A204.1 (cell line): Measurements from ENCODE around the gene STK17A.
"Not testable (repeated sequence)": the region's sequence is repeated elsewhere in the genome, so short reads cannot be mapped to it uniquely, and the experiment has no call there.

ENCODE experiments used
- FAIRE-seq: peaks from 2 replicates; lab custom pipeline; 2012; peaks lifted over from hg19 to GRCh38; lab: Jason Lieb, UNC

Gene STK17A

DNA sequence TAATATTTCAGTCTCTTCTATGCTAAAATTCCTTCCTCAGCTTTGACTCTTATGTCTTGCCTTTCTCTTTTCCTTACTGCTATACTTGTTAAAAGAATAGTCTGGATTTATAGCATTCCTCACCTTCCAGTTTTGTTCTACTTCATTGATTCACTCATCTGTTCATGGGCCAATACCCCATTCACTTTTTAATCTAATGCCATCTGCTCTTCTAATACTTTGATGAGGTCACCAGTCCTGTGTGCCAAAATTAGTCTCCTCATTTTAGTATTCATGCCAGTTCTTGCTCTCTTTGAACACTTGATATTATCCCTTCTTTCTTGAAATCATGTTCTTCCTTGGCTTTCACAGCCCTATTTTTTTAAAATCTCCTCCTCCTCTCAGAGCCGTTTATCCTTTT, 19.3 kb downstream of the STK17A start:
- no peak for FAIRE-seq

DNA sequence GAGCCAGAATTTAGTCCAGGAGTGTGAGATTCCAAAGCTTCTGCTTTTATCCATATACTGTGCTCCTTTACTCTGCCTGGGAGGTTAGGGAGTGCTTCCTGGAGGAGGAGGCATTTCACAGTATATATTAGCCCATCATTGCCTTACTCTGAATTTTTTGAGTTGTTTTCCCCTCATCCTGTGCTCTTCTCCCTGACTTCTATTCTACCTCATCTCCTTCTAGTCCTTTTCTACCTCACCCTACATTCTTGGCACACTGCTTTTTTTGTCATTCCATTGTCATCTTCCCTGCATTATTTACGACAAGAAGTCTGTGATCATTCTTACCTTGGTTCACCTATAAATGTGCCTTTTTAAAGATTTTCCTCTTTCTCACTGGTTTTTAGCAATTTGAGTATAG, 21.3 kb downstream of the STK17A start:
- FAIRE-seq = no peak

DNA sequence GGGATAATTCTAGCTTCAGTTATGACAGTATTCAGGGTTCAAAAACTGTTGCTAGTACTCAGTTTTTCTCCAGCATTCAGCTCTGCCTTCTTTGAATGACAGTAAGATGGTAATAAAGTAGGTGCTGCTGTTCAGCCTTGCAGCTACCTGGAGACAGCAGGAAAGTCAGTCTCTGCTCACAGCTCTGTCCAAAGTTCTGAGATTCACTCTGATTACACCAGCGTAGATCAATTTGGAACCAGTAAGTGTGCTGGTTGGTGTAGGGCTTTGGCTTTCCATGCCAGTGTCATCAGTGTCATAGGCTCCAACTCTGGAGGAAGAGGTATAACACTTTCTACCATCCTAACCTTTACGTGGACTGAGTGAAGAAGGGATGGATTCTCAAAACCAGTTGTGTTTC, 26.2 kb downstream of the STK17A start:
- no peak for FAIRE-seq

DNA sequence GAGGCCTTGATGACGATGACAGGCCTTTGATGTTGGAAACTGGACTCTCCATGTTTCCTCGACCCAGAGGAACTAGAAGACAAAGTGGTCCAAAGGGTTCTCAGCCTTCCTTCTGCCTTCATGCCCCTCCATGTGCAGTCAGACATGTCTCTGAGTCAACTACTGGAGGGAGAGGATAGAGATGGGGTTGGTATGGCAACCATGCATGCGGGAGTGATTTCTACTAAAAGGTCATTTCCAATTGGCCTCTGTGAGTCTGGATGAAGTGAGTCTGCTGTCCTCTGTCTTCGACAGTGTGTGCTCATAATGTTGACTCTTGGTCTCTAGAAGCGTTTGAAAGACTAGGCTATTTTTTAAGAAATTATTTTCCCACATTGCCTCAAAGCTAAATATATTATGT, 29.2 kb downstream of the STK17A start:
- FAIRE-seq = no peak

DNA sequence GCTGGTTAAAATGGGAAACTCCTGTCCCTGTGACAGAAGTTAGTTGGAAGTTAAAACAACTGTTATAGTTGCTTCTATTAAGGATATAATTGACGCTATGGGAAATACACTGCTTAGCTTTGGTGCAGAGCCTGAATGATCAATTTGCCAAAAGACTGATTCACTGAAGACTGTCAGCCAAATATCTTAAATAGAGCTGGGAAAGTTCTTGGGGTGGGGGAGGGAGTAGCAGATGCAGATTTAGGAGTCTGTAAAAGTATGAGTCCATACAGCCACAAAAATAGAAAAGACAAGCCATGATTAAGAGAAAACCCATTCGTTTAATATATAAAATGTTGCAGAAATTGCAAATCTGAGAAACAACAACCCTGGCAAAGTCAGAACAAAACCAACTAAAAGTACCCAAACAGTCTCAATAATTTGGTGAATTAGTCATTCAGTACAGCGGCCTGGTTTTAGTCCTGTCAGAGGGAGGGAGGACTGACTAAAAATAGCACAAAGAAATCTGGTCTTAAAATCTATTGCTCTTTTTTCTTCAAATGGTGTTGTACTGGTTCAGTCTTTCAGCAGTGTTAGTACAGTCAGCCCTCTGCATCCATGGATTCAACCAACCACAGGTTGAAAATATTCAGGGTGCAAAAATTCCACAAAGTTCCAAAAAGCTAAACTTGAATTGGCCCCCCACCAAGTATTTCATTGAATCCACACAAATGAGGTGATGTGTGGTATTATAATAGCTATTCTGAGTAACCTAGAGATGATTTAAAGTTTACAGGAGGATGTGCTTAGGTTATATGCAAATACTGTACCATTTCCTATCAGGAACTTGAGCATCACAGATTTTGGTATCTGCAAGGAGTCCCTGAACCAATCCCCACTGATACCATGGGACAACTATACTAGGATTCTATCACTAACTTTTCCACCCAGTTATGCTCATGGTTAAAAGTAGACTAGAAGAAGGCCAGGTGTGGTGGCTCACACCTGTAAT, 30.0 kb downstream of the STK17A start:
- no peak for FAIRE-seq

DNA sequence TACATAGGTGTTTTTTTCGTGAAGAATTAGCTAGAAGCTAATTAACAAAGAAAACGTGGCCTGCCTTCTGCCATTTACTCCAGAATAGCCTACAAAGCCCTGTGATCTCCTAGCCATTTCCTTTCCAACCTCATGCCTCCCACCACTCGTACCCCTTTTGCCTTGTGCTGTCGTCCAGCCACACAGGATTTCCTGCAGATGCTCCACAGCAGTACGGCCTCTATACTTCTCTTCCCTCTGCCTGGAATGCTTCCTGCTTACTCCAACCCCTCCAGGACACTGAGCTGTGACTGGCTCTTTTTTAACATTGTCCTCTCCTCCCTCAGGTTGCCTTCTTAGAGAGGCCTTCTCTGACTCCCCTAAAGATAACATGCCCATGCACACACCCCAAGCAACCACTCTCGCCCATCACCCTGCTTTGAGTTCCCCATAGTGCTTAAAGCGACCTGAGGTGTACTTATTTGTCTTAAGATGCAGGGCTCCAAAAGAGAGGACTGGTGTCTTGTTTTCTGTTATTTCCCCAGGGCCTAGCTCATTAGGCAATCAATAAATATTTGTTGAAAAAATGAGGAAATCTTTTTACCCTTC, 32.7 kb downstream of the STK17A start:
- FAIRE-seq = no peak

DNA sequence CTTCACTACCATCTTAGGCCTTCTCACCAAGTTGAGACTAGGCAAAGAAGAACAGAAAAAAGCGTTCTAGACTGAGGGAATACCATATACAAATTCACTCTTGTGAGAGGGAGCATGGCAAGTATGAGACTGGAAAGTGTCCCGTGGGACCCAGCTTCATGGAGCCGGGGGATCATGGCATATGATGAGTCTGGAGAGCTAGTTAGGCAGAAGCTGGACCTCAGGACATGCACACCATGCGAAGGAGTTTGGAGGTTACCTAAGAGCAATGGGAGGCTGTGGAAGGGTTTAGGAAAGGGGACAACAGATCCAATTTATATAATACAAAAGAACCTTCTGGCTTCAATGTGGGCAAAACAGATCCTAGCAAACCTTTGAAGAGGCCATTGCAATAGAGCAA, 34.1 kb downstream of the STK17A start:
- FAIRE-seq = no peak

DNA sequence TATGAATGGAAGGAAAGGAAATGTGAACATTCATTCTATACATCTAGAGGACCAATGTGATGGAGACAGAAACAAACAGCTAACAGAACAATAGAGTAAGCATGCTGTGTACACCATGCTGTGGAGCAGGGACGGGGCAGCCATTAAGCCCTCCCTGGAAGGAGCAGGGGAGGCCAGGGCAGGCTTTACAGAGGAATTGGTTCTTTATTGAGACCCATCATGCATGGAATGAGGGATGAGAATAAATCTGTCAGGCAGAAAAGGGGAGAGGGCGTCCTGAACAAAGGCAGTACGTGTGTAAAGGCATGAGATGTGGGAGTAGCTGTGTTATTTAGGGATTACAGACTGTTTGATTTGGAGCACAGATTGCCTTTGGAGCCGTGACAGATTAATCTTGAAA, 35.2 kb downstream of the STK17A start:
- FAIRE-seq = no peak

DNA sequence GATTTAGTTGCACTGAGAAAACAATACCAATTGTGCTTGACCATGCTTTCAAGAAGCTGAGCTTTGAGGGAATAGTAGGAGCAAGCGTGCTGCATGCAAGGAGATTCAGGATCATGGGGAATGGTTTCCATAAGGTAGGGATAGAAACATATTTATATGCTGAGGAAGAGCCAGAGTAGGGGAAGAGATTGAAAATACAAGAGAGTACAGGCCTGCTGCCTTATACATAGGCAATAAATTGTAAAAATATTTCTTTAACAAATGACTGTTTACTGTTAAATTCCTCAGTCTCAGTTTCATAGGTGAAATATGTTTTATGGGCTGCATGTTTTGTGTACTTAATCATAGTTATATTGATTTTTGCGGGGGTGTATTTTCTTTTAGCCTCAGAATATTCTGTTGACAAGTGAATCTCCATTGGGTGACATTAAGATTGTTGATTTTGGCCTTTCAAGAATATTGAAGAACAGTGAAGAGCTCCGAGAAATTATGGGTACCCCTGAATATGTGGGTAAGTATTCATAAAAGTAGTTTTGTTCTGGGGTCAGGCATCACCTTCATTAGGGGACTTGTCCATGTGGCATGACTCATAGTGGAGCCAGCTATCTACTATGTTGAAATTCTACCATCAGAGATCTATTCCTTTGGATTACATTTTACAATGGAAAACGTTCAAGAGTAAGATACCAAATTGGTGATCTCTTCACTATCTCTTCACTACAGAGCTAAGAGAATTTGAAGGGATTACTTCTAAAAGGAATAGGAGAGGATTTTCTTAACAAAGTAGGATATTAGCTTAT, 36.5 kb downstream of the STK17A start:
- no peak for FAIRE-seq

DNA sequence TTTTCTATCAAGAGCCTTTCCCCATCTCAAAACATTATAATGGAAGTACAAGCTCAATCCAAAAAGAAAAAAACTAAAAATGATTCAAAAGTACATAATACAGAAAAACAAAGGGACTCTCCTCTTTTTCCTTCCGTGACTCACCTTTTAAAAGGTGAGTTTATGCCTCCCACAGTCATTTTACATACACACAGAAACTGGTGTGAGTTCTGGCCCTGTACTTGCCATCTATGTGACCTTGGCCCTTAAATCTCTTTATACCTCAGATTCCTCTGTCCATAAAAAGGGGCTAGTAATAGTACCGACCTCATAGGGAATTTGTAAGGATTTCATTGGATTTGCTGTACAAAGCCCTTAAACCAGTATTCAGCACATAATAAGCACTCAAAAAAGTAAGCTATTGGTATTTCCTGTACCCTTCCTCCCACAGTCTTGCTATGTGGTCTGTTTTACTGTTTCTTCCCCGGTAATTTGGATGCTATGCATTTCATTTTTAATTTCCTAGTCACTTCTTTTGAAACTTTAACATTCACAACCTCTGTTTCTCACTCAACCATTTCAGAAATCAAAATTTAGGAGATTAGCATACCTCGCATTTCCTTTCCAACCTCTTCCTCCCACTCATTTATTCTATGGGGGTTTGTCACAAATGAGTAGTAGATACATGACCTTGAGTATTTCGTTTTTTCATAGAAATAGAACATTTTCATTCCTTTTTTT, 39.0 kb downstream of the STK17A start:
- FAIRE-seq = no peak

DNA sequence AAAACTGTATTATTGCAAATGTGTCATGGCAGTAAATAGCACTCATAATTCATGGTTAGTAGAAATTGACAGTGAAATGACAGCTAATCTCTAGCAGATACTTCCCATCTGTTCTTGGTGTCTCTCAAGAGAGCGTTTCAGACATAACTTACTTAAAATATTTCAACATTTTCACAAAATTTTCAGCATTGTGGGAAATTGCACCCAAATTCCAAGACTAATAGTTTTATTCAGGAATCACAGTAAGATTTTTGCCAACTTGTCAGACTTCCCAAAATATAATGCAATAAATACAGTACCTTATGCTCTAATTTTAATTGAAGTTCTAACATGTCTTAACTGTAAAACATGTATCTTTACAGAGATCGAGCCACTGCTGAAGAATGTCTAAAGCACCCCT, 41.2 kb downstream of the STK17A start:
- FAIRE-seq = no peak

DNA sequence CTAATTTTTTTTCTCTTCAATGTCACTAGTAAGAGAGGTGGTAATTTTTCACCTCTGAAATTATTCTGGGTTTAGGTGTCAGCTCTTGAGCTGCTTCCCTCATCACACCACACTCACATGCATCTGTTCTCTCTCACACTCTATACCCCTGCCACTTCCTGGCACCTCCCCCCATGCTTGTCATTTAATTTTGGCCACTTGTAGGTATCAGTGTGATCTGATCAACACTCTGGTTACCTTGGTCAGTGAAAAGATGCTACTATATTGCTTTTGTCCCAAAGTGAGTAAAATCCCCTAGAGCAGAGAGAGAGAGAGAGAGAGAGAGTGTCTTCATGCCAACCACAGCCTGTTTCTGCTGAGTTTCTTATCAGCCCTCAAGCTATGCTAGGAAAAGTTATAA, 42.5 kb downstream of the STK17A start:
- no peak for FAIRE-seq

DNA sequence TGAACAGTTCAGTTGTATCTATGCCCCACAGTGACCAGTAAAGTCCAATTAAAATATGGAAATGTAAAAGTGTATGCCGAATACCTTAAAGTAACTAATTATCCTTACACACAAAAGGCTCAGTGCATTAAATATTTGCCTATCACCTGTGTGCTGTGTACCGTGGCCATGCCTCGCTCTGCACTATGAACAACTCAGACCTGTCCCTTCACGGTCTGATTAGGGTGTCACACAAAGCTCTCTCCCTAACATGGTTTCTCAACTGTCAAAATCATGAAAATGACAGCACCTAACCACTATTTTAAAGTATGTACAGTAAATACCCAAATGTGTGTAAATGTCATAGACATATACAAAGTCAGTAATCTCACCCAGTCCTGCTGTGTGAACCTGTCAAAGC, 43.1 kb downstream of the STK17A start:
- FAIRE-seq = no peak

DNA sequence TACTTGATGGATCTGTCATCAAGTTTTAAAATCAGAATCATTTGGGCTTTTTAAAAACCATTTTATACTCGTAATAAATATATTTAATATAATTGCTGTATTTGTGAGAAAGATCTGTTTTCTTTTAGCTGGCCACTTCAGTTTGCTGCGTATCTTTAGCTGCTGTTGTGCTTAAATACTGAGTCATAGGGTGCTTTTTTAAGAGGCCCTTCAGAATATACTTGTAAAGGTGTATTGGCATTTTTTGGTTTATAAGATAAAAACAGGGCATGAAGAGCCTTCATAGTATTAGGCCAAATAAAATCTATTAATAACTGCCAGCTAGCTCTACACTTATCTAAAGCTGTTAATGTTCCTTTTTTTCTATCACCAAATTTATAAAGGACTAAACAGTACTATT, 43.8 kb downstream of the STK17A start:
- no peak for FAIRE-seq

DNA sequence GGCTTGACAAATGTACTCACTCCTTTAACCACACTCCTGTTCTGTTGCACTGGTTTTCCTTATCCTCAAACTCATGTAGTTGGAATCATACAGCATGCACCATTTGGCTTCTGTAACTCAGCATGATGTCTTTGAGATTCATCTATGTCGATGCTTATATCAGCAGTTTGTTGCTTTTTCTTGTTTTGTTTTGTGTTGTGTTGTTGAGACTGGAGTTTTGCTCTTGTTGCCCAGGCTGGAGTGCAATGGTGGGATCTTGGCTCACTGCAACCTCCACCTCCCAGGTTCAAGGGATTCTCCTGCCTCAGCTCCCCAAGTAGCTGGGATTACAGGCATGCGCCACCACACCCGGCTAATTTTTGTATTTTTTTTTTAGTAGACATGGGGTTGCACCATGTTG, 44.9 kb downstream of the STK17A start:
- FAIRE-seq = not testable (repeated sequence)

DNA sequence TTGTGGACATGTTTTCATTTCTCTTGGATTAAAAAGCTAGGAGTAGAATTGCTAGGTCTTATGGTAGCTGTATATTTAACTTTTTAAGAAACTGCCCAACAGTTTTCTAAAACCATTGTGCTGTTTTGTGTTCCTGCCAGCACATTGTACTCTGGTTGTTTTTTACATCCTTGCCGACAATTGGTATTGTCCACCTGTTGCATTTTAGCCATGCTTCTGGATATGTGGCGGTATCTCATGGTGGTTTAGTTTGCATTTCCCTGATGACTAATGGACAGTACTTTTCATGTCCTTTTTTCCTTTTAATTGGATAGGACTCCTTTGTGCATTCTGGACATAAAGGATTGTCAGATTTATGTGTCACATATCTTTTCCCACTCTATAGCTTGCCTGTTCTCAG, 45.5 kb downstream of the STK17A start:
- no peak for FAIRE-seq

DNA sequence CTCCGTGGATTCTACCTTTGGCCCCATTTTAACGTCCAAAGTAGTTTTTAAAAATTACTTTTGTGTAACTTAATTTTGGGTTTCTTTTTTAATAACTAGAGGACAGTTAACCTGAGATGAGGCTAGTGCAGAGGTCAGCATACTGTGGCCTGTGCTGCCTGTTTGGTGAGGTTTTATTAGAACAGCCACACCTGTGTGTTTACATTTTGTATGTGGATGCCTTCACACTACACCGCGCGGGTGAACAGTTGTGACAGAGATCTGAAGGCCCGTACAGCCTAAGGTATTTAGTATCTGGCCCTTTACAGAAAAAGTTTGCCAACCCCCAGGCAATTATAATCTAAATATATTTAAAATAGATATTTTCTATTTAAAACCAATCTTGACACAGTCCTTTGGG, 46.9 kb downstream of the STK17A start:
- no peak for FAIRE-seq

DNA sequence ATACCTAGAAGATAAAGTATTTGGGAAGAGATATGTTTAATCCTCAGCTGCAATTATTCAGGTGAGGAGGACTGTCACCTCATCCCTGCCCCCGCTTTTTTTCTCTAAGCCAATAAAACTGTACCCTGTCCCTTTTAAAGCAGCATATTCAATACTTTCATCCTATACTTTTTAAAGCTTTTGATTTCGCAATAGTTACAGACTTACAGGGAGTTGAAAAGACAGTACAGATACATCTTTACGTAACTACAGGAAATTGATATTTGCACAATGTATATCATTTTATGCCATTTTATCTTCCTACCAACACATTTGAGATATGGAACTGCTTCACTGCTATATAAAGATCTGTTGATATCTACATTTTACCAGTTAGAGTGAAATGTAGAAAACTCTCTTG, 47.6 kb downstream of the STK17A start:
- FAIRE-seq = no peak

DNA sequence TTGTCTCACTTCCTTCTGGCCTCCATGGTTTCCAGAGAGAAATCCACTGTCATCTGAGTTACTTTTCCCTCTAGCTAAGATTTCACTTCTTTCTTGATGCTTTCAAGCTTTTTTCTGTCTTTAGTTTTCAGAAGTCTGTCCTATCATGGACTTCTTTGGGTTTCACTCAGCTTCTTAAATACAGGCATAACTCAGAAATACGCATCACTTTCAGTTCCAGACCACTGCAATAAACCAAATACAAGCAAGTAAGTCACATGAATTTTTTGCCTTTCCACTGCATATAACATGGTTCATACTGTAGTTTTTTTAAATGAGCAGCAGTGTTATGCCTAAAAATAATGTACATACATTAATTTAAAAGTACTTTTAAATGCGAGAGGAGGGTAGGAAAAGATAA, 48.7 kb downstream of the STK17A start:
- FAIRE-seq = no peak

DNA sequence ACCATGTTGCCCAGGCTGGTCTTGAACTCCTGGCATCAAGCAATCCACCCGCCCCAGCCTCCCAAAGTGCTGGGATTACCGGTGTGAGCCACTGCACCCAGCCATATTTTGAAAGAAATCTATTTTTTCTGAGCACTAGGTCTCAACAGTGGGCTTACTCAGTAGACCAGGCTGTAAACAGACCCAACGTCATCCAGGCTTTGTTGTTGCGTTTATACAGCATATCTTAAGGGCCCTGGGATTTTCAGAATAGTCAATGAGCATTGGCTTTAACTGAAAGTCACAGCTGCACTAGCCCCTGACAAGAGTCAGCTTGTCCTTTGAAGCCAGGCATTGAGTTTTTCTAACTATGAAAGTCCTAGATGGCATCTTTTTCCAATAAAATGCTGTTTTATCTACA, 49.8 kb downstream of the STK17A start:
- no peak for FAIRE-seq

DNA sequence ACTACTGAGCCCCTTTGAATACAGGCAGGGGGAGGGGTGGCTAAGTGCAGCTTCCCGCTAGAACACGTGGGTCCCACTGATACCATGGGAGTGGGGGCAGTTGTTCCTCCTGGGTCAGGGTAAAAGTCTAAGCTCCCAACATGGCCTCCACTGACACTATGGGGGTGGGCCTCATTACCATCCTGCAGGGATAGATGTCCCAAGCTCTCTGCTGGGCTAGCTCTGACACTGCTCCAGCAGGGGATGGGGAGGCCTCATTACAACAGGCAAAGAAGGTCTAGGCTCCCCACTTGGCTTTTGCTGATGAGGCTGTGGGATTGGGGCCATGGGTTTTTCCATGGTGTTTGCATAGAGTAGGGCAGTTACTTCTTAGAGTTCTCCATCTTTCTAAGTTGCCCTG, 51.5 kb downstream of the STK17A start:
- FAIRE-seq = no peak

DNA sequence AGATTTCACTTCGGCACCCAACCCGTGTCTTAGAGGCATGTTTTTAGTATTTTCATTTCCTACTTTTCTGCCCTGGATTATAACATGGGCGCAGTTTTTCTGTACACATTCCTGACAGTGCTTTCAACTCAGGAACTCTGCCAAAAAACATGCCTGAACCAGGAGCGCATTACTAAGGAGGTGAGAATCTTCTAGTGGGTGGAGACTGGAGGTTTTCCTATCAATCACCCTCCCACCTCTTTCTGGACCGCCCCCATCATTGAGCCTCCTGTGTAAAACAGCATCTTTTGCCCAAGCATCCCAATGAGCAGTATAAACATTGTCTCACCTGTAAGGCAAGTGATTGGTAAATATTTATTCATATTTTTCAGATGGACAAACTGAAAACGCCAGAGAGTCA, 53.2 kb downstream of the STK17A start:
- FAIRE-seq = no peak
